ENCODE data around the gene PARD6B. TPM values are rescaled to one million over a fixed set of nuclear protein-coding genes. Genes with fewer than 3 reads are reported as not detected.
"Not testable (repeated sequence)": the region's sequence is repeated elsewhere in the genome, so short reads cannot be mapped to it uniquely, and the experiment has no call there.

The PARD6B gene
- total RNA-seq, 2 experiments from 2014 or later = 4.2 to 4.6 TPM

- DNase-seq (no peak), ATAC-seq (no peak)
- Mint-ChIP-seq H3K4me1 (no peaks in the 10 kb centered on the region), H3K27me3 (peaks cover 23% of the 10 kb centered on the region), H3K9me3 (ENCODE audit: low read depth) (no peaks in the 10 kb centered on the region), H3K27ac (no peak overlapping the region), H3K4me3 (no peak overlapping the region), H3K36me3 (no peaks in the 10 kb centered on the region)
- CTCF ChIA-PET = no interaction called here
These were observed 20.1 kb upstream of the PARD6B start for GRCh38 chr20:50711113-50711825.

DNA sequence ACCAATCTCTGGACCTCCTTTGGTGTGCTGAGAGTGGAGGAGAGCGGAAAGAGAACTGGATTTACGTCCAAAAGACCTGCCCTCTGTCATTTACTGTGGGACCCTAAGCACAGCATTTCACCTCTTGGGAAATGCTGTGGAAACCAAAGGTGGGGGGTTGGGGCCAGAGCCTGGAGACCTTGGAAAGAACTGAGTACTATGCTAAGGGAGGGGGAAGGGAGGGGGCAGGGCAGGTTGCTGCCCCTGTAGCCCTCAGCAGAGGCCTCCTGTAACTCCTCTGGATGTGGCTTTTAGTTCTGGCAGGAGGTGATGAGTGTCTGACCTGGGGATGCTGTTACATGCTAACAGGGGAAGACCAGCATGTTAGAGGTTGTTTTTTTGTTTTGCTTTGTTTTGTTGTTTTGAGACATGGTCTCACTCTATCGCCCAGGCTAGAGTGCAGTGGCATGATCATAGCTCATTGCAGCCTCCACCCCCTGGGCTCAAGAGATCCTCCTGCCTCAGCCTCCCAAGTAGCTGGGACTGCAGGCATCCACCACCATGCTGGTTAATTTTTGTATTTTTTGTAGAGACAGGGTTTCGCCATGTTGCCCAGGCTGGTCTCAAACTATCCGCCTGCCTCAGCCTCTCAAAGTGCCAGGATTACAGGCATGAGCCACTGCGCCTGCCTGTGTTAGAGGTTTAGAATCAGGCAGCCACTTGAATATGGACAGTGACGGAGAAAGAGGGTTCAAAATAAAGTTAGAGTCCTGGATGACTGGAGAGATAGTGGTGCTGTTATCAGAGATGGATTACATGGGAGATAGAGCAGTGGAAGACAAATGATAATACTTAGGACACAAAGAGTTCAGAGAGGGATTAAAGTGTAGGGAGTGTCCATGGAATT lies 18.4 kb upstream of the PARD6B start:
- no peaks in the 10 kb centered on the region for H3K9me3 Mint-ChIP-seq (ENCODE audit: low read depth)
- ATAC-seq (no peak), DNase-seq (no peak)
- no peaks in the 10 kb centered on the region for H3K36me3 Mint-ChIP-seq
- CTCF ChIA-PET = interaction anchor here (1.1 kb wide), 1 partner anchor 40 kb away, joined by 3 read pairs; no protein-coding TSS in a partner anchor
- H3K4me1 Mint-ChIP-seq = no peaks in the 10 kb centered on the region
- H3K27ac Mint-ChIP-seq = no peak overlapping the region
- peaks cover 24% of the 10 kb centered on the region for H3K27me3 Mint-ChIP-seq
- no peak overlapping the region for H3K4me3 Mint-ChIP-seq

DNA sequence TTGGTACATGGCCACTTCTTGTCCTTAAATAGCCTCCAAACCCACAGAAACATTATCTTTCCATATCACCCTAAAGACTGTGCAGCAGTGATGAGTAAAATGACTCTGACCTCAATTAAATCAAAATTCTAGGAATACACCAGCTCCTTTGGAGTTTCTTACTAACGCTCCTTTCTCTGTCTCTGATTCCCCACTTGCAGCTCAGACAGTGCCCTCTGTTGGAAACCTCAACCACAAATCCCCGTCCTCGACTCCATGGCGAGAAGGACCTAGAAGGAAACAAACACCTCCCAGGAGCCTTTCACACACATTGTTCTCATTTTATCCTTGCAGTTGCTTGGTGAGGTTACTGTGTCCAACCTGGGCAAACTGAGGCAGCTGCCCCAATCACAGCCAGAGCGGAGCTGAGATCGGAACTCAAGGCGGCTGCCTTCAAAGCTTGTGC lies 17.7 kb upstream of the PARD6B start:
- no peaks in the 10 kb centered on the region for H3K4me1 Mint-ChIP-seq
- no peak for ATAC-seq
- no peaks in the 10 kb centered on the region for H3K36me3 Mint-ChIP-seq
- H3K27me3 Mint-ChIP-seq = peaks cover 26% of the 10 kb centered on the region
- H3K4me3 Mint-ChIP-seq = no peak overlapping the region
- H3K9me3 Mint-ChIP-seq (ENCODE audit: low read depth) = no peaks in the 10 kb centered on the region
- H3K27ac Mint-ChIP-seq = no peak overlapping the region
- CTCF ChIA-PET = interaction anchor here (1.1 kb wide), 1 partner anchor 40 kb away, joined by 3 read pairs; no protein-coding TSS in a partner anchor
- DNase-seq = no peak

DNA sequence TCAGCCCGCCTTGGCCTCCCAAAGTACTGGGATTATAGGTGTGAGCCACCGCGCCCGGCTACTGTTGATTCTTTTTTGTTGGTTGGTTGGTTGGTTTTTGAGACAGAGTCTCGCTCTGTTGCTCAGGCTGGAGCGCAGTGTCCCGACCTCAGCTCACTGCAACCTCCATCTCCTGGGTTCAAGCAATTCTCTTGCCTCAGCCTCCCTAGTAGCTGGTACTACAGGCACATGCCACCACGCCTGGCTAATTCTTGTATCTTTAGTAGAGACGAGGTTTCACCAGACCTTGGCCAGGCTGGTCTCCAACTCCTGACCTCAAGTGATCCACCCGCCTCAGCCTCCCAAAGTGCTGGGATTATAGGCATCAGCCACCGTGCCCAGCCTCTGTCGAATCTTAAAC lies 17.0 kb upstream of the PARD6B start:
- not testable (repeated sequence) for ATAC-seq; H3K9me3 Mint-ChIP-seq (ENCODE audit: low read depth); H3K4me3 Mint-ChIP-seq; H3K27ac Mint-ChIP-seq; H3K36me3 Mint-ChIP-seq; DNase-seq; H3K4me1 Mint-ChIP-seq
- H3K27me3 Mint-ChIP-seq = peaks cover 23% of the 10 kb centered on the region
- CTCF ChIA-PET = interaction anchor here (1.1 kb wide), 1 partner anchor 39 kb away, joined by 3 read pairs; no protein-coding TSS in a partner anchor

- Mint-ChIP-seq H3K4me3 (no peak overlapping the region), H3K27me3 (peaks cover 23% of the 10 kb centered on the region), H3K27ac (no peak overlapping the region), H3K4me1 (no peaks in the 10 kb centered on the region), H3K36me3 (no peaks in the 10 kb centered on the region), H3K9me3 (ENCODE audit: low read depth) (no peaks in the 10 kb centered on the region)
- no peak for DNase-seq
- CTCF ChIA-PET = no interaction called here
- no peak for ATAC-seq
These were observed 15.7 kb upstream of the PARD6B start for GRCh38 chr20:50715694-50716093.

- H3K36me3 Mint-ChIP-seq = no peaks in the 10 kb centered on the region
- H3K27me3 Mint-ChIP-seq = peaks cover 21% of the 10 kb centered on the region
- H3K27ac Mint-ChIP-seq = no peak overlapping the region
- DNase-seq = no peak
- no peak overlapping the region for H3K4me3 Mint-ChIP-seq
- H3K4me1 Mint-ChIP-seq = no peaks in the 10 kb centered on the region
- H3K9me3 Mint-ChIP-seq (ENCODE audit: low read depth) = no peaks in the 10 kb centered on the region
- ATAC-seq = no peak
- CTCF ChIA-PET = no interaction called here
These were observed 14.9 kb upstream of the PARD6B start for GRCh38 chr20:50716518-50716917.

DNA sequence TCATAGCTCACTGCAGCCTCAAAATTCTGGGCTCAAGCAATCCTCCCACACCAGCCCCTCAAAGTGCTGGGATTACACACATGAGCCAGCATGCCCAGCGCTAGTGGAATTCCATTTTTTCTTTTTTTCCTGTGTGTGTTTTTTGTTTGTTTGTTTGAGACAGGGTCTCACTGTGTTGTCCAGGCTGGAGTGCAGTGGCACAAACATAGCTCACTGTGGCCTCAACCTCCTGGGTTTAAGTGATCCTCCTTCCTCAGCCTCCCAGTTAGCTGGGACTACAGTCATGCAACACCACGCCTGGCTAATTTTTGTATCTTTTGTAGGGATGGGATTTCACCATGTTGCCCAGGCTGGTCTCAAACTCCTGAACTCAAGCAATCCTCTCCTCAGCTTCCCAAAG lies 14.1 kb upstream of the PARD6B start:
- no peaks in the 10 kb centered on the region for H3K36me3 Mint-ChIP-seq
- DNase-seq = no peak
- CTCF ChIA-PET = interaction anchor here (0.7 kb wide), 1 partner anchor 87 kb away, joined by 3 read pairs; no protein-coding TSS in a partner anchor
- H3K4me1 Mint-ChIP-seq = no peaks in the 10 kb centered on the region
- H3K27ac Mint-ChIP-seq = no peak overlapping the region
- H3K4me3 Mint-ChIP-seq = no peak overlapping the region
- no peaks in the 10 kb centered on the region for H3K9me3 Mint-ChIP-seq (ENCODE audit: low read depth)
- ATAC-seq = no peak
- H3K27me3 Mint-ChIP-seq = peaks cover 18% of the 10 kb centered on the region

- Mint-ChIP-seq H3K4me3 (no peak overlapping the region), H3K27me3 (peaks cover 15% of the 10 kb centered on the region), H3K36me3 (no peaks in the 10 kb centered on the region), H3K9me3 (ENCODE audit: low read depth) (no peaks in the 10 kb centered on the region), H3K27ac (no peak overlapping the region), H3K4me1 (no peaks in the 10 kb centered on the region)
- CTCF ChIA-PET = no interaction called here
- no peak for DNase-seq
- ATAC-seq = no peak
These were observed 13.2 kb upstream of the PARD6B start for GRCh38 chr20:50717974-50718761.

DNA sequence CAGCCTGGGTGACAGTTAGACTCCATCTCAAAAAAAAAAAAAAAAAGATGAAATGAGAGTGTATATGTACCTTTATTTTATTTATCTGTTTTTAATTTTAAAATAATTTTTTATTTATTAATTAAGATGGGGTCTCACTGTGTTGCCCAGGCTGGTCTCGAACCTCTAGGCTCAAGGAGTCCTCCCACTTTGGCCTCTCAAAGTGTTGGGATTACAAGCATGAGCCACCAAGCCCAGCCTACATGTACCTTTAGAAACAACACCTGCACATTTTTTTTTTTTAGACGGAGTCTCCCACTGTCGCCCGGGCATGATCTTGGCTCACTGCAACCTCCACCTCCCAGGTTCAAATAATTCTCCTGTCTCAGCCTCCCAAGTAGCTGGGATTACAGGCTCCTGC lies 12.1 kb upstream of the PARD6B start:
- CTCF ChIA-PET = no interaction called here
- no peaks in the 10 kb centered on the region for H3K4me1 Mint-ChIP-seq
- no peaks in the 10 kb centered on the region for H3K36me3 Mint-ChIP-seq
- ATAC-seq (no peak), DNase-seq (no peak)
- no peak overlapping the region for H3K4me3 Mint-ChIP-seq
- peaks cover 8% of the 10 kb centered on the region for H3K27me3 Mint-ChIP-seq
- H3K9me3 Mint-ChIP-seq (ENCODE audit: low read depth) = no peaks in the 10 kb centered on the region
- no peak overlapping the region for H3K27ac Mint-ChIP-seq

GRCh38 chr20:50720026-50720425 lies 11.4 kb upstream of the PARD6B start:
- Mint-ChIP-seq H3K4me3 (no peak overlapping the region), H3K4me1 (no peaks in the 10 kb centered on the region), H3K27ac (no peak overlapping the region), H3K27me3 (peaks cover 8% of the 10 kb centered on the region), H3K9me3 (ENCODE audit: low read depth) (no peaks in the 10 kb centered on the region), H3K36me3 (no peaks in the 10 kb centered on the region)
- no peak for ATAC-seq
- CTCF ChIA-PET = interaction anchor here (0.7 to 1.0 kb wide), 2 partner anchors 29 to 210 kb away, joined by 3 to 4 read pairs; no protein-coding TSS in a partner anchor
- DNase-seq = no peak

- no peaks in the 10 kb centered on the region for H3K36me3 Mint-ChIP-seq
- H3K4me3 Mint-ChIP-seq = no peak overlapping the region
- DNase-seq = no peak
- H3K27me3 Mint-ChIP-seq = peaks cover 5% of the 10 kb centered on the region
- no peaks in the 10 kb centered on the region for H3K4me1 Mint-ChIP-seq
- CTCF ChIA-PET = interaction anchor here (0.7 to 1.0 kb wide), 2 partner anchors 29 to 210 kb away, joined by 3 to 4 read pairs; no protein-coding TSS in a partner anchor
- no peak overlapping the region for H3K27ac Mint-ChIP-seq
- no peak for ATAC-seq
- H3K9me3 Mint-ChIP-seq (ENCODE audit: low read depth) = no peaks in the 10 kb centered on the region
These were observed 10.8 kb upstream of the PARD6B start for GRCh38 chr20:50720582-50720981.

DNA sequence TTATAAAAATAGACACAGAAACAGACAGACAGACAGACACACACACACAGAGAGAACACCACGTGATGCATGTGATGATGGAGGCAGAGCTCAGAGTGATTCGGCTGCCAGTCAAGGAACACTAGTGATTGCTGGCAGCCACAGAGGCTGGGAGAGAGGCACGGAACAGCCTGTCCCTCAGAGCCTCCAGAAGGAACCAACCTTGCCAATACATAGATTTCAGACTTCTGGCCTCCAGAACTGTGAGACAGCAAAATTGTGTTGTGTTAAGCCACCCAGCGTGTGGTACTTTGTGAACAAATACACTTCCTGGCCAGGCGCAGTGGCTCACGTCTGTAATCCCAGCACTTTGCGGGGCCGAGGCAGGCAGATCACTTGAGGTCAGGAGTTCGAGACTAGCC lies 9.5 kb upstream of the PARD6B start:
- no peaks in the 10 kb centered on the region for H3K36me3 Mint-ChIP-seq
- H3K9me3 Mint-ChIP-seq (ENCODE audit: low read depth) = no peaks in the 10 kb centered on the region
- peaks cover 1% of the 10 kb centered on the region for H3K4me1 Mint-ChIP-seq
- no peak overlapping the region for H3K27ac Mint-ChIP-seq
- DNase-seq (no peak), ATAC-seq (no peak)
- peaks cover 5% of the 10 kb centered on the region for H3K27me3 Mint-ChIP-seq
- CTCF ChIA-PET = no interaction called here
- no peak overlapping the region for H3K4me3 Mint-ChIP-seq
